ENCODE results near the gene IDH1.
A peak's percentile ranks its signal among the peaks of the same experiment; 100 is the strongest.

Gene IDH1

DNA sequence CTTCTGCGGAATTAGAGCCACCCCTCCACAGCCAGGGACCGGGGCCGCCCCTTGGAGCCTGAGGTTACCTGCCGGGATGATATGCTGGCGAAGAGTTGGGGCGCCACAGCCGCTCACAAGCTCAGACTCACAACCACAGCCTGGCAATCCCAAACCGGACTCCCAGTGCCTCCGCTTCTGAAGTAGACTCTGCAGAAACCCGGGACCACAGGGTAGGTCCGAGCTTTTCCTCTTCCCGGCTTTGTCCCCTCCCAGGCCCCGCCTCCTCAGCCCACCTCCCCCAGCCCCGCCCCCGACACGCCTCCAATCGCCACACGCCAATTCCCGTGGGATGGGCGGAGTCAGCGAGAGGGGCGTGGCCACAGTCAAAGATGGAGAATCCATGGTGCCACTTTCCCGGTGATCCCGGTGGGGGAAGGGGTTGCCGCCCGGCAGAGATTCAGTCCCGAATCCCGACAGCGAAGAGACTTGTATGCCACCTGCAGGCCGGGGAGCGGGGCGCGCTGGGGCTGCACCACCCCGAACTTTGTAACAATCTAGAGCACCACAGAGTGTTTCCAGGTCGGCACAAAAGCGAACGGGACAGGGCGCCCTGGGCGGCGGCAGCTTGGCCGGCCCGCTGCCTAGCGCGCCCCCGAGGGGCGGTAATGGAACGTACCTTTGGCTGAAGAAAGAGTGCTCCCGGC is at the start of gene IDH1:
Gene IDH1 (minus strand): TSS at position 201 of the 686 bp plus-strand sequence. CDS start 3,520 bp downstream, outside the sequence.
- Histone ChIP-seq H3K9me3 (ENCODE audit: control insufficient read depth in 2 of 2, low read length in 2 of 2) (no peaks in the 10 kb centered on the region), H3K9ac (ENCODE audit: low read depth in 1 of 2, low read length in 2 of 2) (peak within 1 kb of the TSS; percentile 74 to 77), H3K4me3 (ENCODE audit: low read length in 2 of 2) (peak within 1 kb of the TSS; percentile 97 to 100), H3K27me3 (ENCODE audit: control insufficient read depth in 2 of 2, insufficient read depth in 2 of 2, low read length in 2 of 2) (no peaks in the 10 kb centered on the region), H3K27ac (ENCODE audit: low read depth in 2 of 2, low read length in 2 of 2) (peak within 1 kb of the TSS; percentile 76 to 80), H3K36me3 (ENCODE audit: control insufficient read depth in 2 of 2, insufficient read depth in 2 of 2, low read length in 2 of 2) (peaks cover 19 to 21% of the 10 kb centered on the region in 2 donors), H3K4me1 (ENCODE audit: control insufficient read depth in 2 of 2, insufficient read depth in 2 of 2, low read length in 2 of 2) (peaks cover 17% of the 10 kb centered on the region in 2 donors)

DNA sequence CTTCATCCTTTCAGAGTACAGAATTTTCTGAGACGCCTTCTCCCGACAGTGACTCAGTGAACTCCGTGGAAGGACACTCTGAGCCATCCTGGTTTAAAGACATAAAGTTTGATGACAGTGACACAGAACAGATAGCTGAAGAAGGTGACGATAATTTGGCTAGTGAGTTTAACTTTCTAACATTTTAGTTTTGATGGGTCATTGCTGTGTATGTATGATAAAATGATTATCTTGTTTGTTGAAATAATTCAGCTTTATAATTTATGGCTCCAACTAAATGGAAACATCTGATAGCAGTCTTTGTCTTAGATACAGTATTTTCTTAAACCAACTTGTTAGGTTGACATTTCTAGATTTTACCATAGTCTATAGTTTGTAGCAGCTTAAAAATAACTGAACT is 49.3 kb upstream of the IDH1 start:
- Histone ChIP-seq H3K4me1 (ENCODE audit: control insufficient read depth in 2 of 2, insufficient read depth in 2 of 2, low read length in 2 of 2) (no peaks in the 10 kb centered on the region), H3K27ac (ENCODE audit: low read depth in 2 of 2, low read length in 2 of 2) (no peak overlapping the region), H3K9ac (ENCODE audit: low read depth in 1 of 2, low read length in 2 of 2) (no peak overlapping the region), H3K27me3 (ENCODE audit: control insufficient read depth in 2 of 2, insufficient read depth in 2 of 2, low read length in 2 of 2) (no peaks in the 10 kb centered on the region), H3K36me3 (ENCODE audit: control insufficient read depth in 2 of 2, insufficient read depth in 2 of 2, low read length in 2 of 2) (peaks cover 43 to 48% of the 10 kb centered on the region in 2 donors), H3K9me3 (ENCODE audit: control insufficient read depth in 2 of 2, low read length in 2 of 2) (no peaks in the 10 kb centered on the region), H3K4me3 (ENCODE audit: low read length in 2 of 2) (no peak overlapping the region)

DNA sequence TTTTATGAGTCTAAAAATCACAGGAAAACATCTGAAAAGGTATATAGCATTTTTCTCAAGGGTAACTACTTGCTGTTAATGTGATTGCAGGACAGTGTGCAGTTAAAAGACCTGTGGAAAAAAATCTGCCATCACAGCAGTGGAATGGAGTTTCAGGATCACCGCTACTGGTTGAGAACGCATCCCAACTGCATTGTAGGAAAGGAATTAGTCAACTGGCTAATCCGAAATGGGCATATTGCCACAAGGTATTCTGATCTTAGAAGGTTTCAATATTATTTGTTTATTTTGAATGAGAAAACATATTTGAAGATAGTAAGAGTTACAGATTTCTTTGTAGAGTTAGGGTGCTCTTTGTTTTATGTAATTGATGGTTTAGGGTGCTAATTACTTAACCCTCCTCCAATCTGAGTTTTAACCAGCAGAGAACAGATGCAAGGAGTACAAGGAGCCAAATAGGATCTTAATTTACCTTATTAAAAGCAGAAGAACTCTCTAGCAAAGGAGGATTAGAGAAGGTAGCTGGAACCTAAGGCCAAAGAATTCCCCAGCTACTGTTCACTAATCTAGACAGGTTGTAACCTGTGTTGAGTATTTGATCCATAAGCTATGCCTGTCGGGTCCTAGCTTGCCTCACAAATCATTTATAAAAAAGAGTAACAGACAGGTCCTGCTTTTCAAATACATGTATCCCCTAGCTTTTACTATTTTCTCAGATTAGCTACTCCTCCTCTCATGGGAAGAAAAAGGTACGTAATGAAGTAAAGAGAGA is 46.2 kb upstream of the IDH1 start:
- no peaks in the 10 kb centered on the region for H3K9me3 ChIP-seq (ENCODE audit: control insufficient read depth in 2 of 2, low read length in 2 of 2)
- no peak overlapping the region for H3K9ac ChIP-seq (ENCODE audit: low read depth in 1 of 2, low read length in 2 of 2)
- H3K36me3 ChIP-seq (ENCODE audit: control insufficient read depth in 2 of 2, insufficient read depth in 2 of 2, low read length in 2 of 2): peaks cover 44 to 46% of the 10 kb centered on the region in 2 donors
- no peaks in the 10 kb centered on the region for H3K4me1 ChIP-seq (ENCODE audit: control insufficient read depth in 2 of 2, insufficient read depth in 2 of 2, low read length in 2 of 2)
- H3K27me3 ChIP-seq (ENCODE audit: control insufficient read depth in 2 of 2, insufficient read depth in 2 of 2, low read length in 2 of 2): no peaks in the 10 kb centered on the region
- no peak overlapping the region for H3K27ac ChIP-seq (ENCODE audit: low read depth in 2 of 2, low read length in 2 of 2)
- H3K4me3 ChIP-seq (ENCODE audit: low read length in 2 of 2): no peak overlapping the region

DNA sequence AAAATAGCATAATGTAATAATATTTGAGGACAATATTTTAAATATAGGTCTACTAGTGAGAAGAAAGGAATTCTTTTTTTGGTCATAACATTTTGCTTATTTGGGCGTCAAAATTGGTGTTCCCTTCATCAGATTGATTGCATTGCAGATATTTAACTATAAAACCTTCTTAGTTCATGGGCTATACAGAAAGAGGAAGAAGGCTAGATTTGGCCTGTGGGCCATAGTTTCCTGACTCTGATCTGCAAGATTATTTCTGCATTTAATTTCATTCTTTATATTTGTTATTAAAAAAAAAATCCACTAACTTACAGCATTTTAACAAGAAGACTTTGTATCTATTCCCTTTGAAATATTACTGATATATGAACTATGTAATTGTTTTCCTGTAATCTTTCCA is 43.1 kb upstream of the IDH1 start:
- peaks cover 25 to 30% of the 10 kb centered on the region in 2 donors for H3K36me3 ChIP-seq (ENCODE audit: control insufficient read depth in 2 of 2, insufficient read depth in 2 of 2, low read length in 2 of 2)
- no peaks in the 10 kb centered on the region for H3K9me3 ChIP-seq (ENCODE audit: control insufficient read depth in 2 of 2, low read length in 2 of 2)
- no peak overlapping the region for H3K9ac ChIP-seq (ENCODE audit: low read depth in 1 of 2, low read length in 2 of 2)
- no peak overlapping the region for H3K4me3 ChIP-seq (ENCODE audit: low read length in 2 of 2)
- no peak overlapping the region for H3K27ac ChIP-seq (ENCODE audit: low read depth in 2 of 2, low read length in 2 of 2)
- no peaks in the 10 kb centered on the region for H3K4me1 ChIP-seq (ENCODE audit: control insufficient read depth in 2 of 2, insufficient read depth in 2 of 2, low read length in 2 of 2)
- no peaks in the 10 kb centered on the region for H3K27me3 ChIP-seq (ENCODE audit: control insufficient read depth in 2 of 2, insufficient read depth in 2 of 2, low read length in 2 of 2)

DNA sequence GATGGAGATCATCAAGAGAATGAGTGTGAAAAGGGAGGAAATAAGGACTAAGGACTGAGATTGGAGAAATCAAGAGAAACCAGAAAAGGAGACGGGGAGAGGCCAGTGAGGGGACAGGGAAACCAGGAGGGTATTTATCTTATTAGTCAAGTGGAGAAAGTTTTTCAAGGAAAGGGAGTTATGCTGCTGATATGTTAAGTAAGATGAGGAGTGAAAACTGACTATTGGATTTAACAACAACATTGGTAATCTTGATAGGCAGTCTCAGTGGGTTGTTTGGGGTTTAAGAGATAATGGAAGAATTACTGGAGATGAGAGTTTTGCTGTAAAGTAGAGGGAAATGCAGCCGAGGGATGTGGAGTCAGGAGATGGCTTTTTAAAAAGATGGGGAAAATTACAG is 41.7 kb upstream of the IDH1 start:
- Histone ChIP-seq H3K27ac (ENCODE audit: low read depth in 2 of 2, low read length in 2 of 2) (no peak overlapping the region), H3K9ac (ENCODE audit: low read depth in 1 of 2, low read length in 2 of 2) (no peak overlapping the region), H3K4me3 (ENCODE audit: low read length in 2 of 2) (no peak overlapping the region), H3K4me1 (ENCODE audit: control insufficient read depth in 2 of 2, insufficient read depth in 2 of 2, low read length in 2 of 2) (no peaks in the 10 kb centered on the region), H3K27me3 (ENCODE audit: control insufficient read depth in 2 of 2, insufficient read depth in 2 of 2, low read length in 2 of 2) (no peaks in the 10 kb centered on the region), H3K36me3 (ENCODE audit: control insufficient read depth in 2 of 2, insufficient read depth in 2 of 2, low read length in 2 of 2) (peaks cover 20 to 24% of the 10 kb centered on the region in 2 donors), H3K9me3 (ENCODE audit: control insufficient read depth in 2 of 2, low read length in 2 of 2) (no peaks in the 10 kb centered on the region)

GRCh38 chr2:208295834-208296233 is 41.0 kb upstream of the IDH1 start:
- Histone ChIP-seq H3K4me3 (ENCODE audit: low read length in 2 of 2) (no peak overlapping the region), H3K9me3 (ENCODE audit: control insufficient read depth in 2 of 2, low read length in 2 of 2) (no peaks in the 10 kb centered on the region), H3K9ac (ENCODE audit: low read depth in 1 of 2, low read length in 2 of 2) (no peak overlapping the region), H3K4me1 (ENCODE audit: control insufficient read depth in 2 of 2, insufficient read depth in 2 of 2, low read length in 2 of 2) (no peaks in the 10 kb centered on the region), H3K27ac (ENCODE audit: low read depth in 2 of 2, low read length in 2 of 2) (no peak overlapping the region), H3K36me3 (ENCODE audit: control insufficient read depth in 2 of 2, insufficient read depth in 2 of 2, low read length in 2 of 2) (peaks cover 14 to 17% of the 10 kb centered on the region in 2 donors), H3K27me3 (ENCODE audit: control insufficient read depth in 2 of 2, insufficient read depth in 2 of 2, low read length in 2 of 2) (no peaks in the 10 kb centered on the region)

GRCh38 chr2:208294482-208295024 is 39.7 kb upstream of the IDH1 start:
- H3K27me3 ChIP-seq (ENCODE audit: control insufficient read depth in 2 of 2, insufficient read depth in 2 of 2, low read length in 2 of 2): no peaks in the 10 kb centered on the region
- no peaks in the 10 kb centered on the region for H3K4me1 ChIP-seq (ENCODE audit: control insufficient read depth in 2 of 2, insufficient read depth in 2 of 2, low read length in 2 of 2)
- no peaks in the 10 kb centered on the region for H3K9me3 ChIP-seq (ENCODE audit: control insufficient read depth in 2 of 2, low read length in 2 of 2)
- H3K36me3 ChIP-seq (ENCODE audit: control insufficient read depth in 2 of 2, insufficient read depth in 2 of 2, low read length in 2 of 2): peaks cover 20 to 25% of the 10 kb centered on the region in 2 donors
- no peak overlapping the region for H3K9ac ChIP-seq (ENCODE audit: low read depth in 1 of 2, low read length in 2 of 2)
- no peak overlapping the region for H3K4me3 ChIP-seq (ENCODE audit: low read length in 2 of 2)
- no peak overlapping the region for H3K27ac ChIP-seq (ENCODE audit: low read depth in 2 of 2, low read length in 2 of 2)

- Histone ChIP-seq H3K9ac (ENCODE audit: low read depth in 1 of 2, low read length in 2 of 2) (no peak overlapping the region), H3K4me3 (ENCODE audit: low read length in 2 of 2) (no peak overlapping the region), H3K9me3 (ENCODE audit: control insufficient read depth in 2 of 2, low read length in 2 of 2) (no peaks in the 10 kb centered on the region), H3K27ac (ENCODE audit: low read depth in 2 of 2, low read length in 2 of 2) (no peak overlapping the region), H3K27me3 (ENCODE audit: control insufficient read depth in 2 of 2, insufficient read depth in 2 of 2, low read length in 2 of 2) (no peaks in the 10 kb centered on the region), H3K4me1 (ENCODE audit: control insufficient read depth in 2 of 2, insufficient read depth in 2 of 2, low read length in 2 of 2) (no peaks in the 10 kb centered on the region), H3K36me3 (ENCODE audit: control insufficient read depth in 2 of 2, insufficient read depth in 2 of 2, low read length in 2 of 2) (peaks cover 34 to 41% of the 10 kb centered on the region in 2 donors)
Measured at GRCh38 chr2:208285853-208286252, 31.0 kb upstream of the IDH1 start.

DNA sequence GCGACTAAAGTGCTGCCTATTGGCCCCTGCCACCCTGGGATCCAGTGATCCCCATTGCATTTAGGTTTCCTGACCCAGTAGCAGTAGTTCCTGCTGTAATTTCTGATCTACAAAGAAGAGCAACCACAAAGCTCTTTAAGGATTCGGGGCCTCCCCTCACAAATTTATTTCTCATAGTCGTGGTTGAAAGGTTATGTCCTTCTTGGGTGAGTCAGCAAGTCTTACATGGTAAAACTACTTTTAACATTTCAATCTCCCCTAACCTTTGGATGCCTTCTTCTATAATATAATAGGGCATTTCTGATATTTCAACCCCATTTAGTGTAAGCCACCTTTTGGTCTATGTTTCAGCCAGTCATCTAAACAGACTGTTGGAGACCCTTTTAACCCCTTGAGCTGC is 26.1 kb upstream of the IDH1 start:
- Histone ChIP-seq H3K27ac (ENCODE audit: low read depth in 2 of 2, low read length in 2 of 2) (no peak overlapping the region), H3K9me3 (ENCODE audit: control insufficient read depth in 2 of 2, low read length in 2 of 2) (no peaks in the 10 kb centered on the region), H3K4me3 (ENCODE audit: low read length in 2 of 2) (no peak overlapping the region), H3K9ac (ENCODE audit: low read depth in 1 of 2, low read length in 2 of 2) (no peak overlapping the region), H3K27me3 (ENCODE audit: control insufficient read depth in 2 of 2, insufficient read depth in 2 of 2, low read length in 2 of 2) (no peaks in the 10 kb centered on the region), H3K36me3 (ENCODE audit: control insufficient read depth in 2 of 2, insufficient read depth in 2 of 2, low read length in 2 of 2) (peaks cover 45 to 61% of the 10 kb centered on the region in 2 donors), H3K4me1 (ENCODE audit: control insufficient read depth in 2 of 2, insufficient read depth in 2 of 2, low read length in 2 of 2) (no peaks in the 10 kb centered on the region)

GRCh38 chr2:208280234-208280633 is 25.4 kb upstream of the IDH1 start:
- H3K4me1 ChIP-seq (ENCODE audit: control insufficient read depth in 2 of 2, insufficient read depth in 2 of 2, low read length in 2 of 2): no peaks in the 10 kb centered on the region
- no peak overlapping the region for H3K9ac ChIP-seq (ENCODE audit: low read depth in 1 of 2, low read length in 2 of 2)
- H3K36me3 ChIP-seq (ENCODE audit: control insufficient read depth in 2 of 2, insufficient read depth in 2 of 2, low read length in 2 of 2): peaks cover 48 to 66% of the 10 kb centered on the region in 2 donors
- no peak overlapping the region for H3K4me3 ChIP-seq (ENCODE audit: low read length in 2 of 2)
- H3K9me3 ChIP-seq (ENCODE audit: control insufficient read depth in 2 of 2, low read length in 2 of 2): no peaks in the 10 kb centered on the region
- H3K27me3 ChIP-seq (ENCODE audit: control insufficient read depth in 2 of 2, insufficient read depth in 2 of 2, low read length in 2 of 2): no peaks in the 10 kb centered on the region
- H3K27ac ChIP-seq (ENCODE audit: low read depth in 2 of 2, low read length in 2 of 2): no peak overlapping the region
